ENCODE measurements around the gene RPS26. TPM values are rescaled to one million over a fixed set of nuclear protein-coding genes. Genes with fewer than 3 reads are reported as not detected.
A peak's percentile ranks its signal among the peaks of the same experiment; 100 is the strongest.

Gene RPS26
- total and polyA plus RNA-seq, 9 of the 15 experiments (the other 6 are each of a cell fraction or from before 2014, with no cell fraction given) = 70.2 to 1,589 (median 852) TPM

GRCh38 chr12:55996201-55996714, 45.5 kb upstream of the RPS26 start (continued):
- peak; percentile 55; the same call in 1 of the 2 replicates for TF ChIP-seq SP1 (CRISPR knock-in tag; IDR thresholded peaks at IDR 0.05)
- peak; percentile 42; the same call in 1 of the 2 replicates for TF ChIP-seq HEY1 (CRISPR knock-in tag; IDR thresholded peaks at IDR 0.05; ENCODE audit: borderline replicate concordance)
- TF ChIP-seq SMARCA4 (IDR thresholded peaks at IDR 0.05) = 0 out of 2 replicates have a peak, but pooled peaks have one; percentile 42
- no peak for TF ChIP-seq ZNF507 (tag; conservative IDR thresholded peaks at IDR 0.05)
- TF ChIP-seq NR2C1 (IDR thresholded peaks at IDR 0.05) = no peak
- no peak for TF ChIP-seq NR2C1 (tag; IDR thresholded peaks at IDR 0.05)
- no peak for TF ChIP-seq NR4A1 (CRISPR knock-in tag; IDR thresholded peaks at IDR 0.05)
- TF ChIP-seq NR4A1 (tag; IDR thresholded peaks at IDR 0.05) = no peak
- no peak for TF ChIP-seq ZNF407 (IDR thresholded peaks at IDR 0.05; ENCODE audit: low read depth)
- no peak for TF ChIP-seq CBX8 (IDR thresholded peaks at IDR 0.05; ENCODE audit: borderline replicate concordance, extremely low read depth, low read depth, low read length, poor library complexity, severe bottlenecking)
- TF ChIP-seq, protein P1, sequence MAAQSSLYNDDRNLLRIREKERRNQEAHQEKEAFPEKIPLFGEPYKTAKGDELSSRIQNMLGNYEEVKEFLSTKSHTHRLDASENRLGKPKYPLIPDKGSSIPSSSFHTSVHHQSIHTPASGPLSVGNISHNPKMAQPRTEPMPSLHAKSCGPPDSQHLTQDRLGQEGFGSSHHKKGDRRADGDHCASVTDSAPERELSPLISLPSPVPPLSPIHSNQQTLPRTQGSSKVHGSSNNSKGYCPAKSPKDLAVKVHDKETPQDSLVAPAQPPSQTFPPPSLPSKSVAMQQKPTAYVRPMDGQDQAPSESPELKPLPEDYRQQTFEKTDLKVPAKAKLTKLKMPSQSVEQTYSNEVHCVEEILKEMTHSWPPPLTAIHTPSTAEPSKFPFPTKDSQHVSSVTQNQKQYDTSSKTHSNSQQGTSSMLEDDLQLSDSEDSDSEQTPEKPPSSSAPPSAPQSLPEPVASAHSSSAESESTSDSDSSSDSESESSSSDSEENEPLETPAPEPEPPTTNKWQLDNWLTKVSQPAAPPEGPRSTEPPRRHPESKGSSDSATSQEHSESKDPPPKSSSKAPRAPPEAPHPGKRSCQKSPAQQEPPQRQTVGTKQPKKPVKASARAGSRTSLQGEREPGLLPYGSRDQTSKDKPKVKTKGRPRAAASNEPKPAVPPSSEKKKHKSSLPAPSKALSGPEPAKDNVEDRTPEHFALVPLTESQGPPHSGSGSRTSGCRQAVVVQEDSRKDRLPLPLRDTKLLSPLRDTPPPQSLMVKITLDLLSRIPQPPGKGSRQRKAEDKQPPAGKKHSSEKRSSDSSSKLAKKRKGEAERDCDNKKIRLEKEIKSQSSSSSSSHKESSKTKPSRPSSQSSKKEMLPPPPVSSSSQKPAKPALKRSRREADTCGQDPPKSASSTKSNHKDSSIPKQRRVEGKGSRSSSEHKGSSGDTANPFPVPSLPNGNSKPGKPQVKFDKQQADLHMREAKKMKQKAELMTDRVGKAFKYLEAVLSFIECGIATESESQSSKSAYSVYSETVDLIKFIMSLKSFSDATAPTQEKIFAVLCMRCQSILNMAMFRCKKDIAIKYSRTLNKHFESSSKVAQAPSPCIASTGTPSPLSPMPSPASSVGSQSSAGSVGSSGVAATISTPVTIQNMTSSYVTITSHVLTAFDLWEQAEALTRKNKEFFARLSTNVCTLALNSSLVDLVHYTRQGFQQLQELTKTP (IDR thresholded peaks at IDR 0.05; ENCODE audit: low read depth in 1 of 2, partially characterized antibody in 2 of 2) = peak in 1 of 2 experiments; percentile 36
- TF ChIP-seq SAP30 (IDR thresholded peaks at IDR 0.05; ENCODE audit: borderline replicate concordance, insufficient read depth, low read depth, low read length, poor library complexity, severe bottlenecking) = no peak
- TF ChIP-seq FOS (IDR thresholded peaks at IDR 0.05; ENCODE audit: extremely low read depth, insufficient read length) = no peak
- TF ChIP-seq, protein P2, sequence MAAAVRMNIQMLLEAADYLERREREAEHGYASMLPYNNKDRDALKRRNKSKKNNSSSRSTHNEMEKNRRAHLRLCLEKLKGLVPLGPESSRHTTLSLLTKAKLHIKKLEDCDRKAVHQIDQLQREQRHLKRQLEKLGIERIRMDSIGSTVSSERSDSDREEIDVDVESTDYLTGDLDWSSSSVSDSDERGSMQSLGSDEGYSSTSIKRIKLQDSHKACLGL (CRISPR knock-in tag; IDR thresholded peaks at IDR 0.05; ENCODE audit: borderline replicate concordance, poor library complexity, severe bottlenecking) = no peak
- no peak for TF ChIP-seq PYGO2 (tag; IDR thresholded peaks at IDR 0.05)
